Stimulated activated naive CD4-positive, alpha-beta T cell treated with Interleukin-2 at 50 U/mL for 16 hours (primary cell): ENCODE measurements around the gene PPIB.

Experiments used
- DNase-seq: peaks from one replicate; lab custom pipeline; 2025; lab: John Stamatoyannopoulos, UW

Gene PPIB

GRCh38 chr15:64162869-64163658, at the start of gene PPIB:
PPIB (minus strand) TSS chr15:64163022; CDS start chr15:64162986, 36 bp downstream.
- peak; percentile 98 for DNase-seq

GRCh38 chr15:64211696-64212095, 48.9 kb upstream of the PPIB start:
- no peak for DNase-seq

GRCh38 chr15:64210371-64210770, 47.5 kb upstream of the PPIB start:
- no peak for DNase-seq

DNA sequence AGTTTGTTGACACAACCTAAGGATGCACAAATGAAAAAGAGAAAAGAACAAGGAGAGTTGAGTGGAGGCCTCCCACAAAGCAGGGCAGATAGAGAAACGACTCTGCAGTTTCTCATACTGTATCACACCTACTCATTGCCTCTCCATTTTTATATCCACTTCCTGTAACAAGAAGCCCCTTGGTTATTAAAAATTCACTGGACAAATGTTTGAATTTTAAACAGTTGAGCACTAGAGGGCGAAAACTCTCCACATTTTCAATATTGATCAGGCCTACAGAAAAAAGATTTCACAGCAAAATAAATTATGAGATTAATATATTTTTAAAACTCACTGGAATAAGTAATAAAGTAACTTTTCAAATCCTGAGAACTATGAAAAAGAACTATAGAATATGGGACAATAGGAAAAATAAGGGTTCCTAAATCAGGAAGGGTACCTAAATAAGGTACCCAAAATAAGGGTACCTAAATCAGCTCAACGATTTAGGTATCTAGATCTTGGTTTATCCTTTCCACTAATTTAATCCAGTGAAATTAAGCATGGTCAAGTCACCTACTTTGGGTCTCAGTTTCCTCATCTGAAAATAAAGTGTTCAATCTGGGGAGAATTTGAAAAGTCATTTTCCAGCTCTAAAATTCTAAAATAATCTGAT, 47.0 kb upstream of the PPIB start:
- DNase-seq, result no peak

DNA sequence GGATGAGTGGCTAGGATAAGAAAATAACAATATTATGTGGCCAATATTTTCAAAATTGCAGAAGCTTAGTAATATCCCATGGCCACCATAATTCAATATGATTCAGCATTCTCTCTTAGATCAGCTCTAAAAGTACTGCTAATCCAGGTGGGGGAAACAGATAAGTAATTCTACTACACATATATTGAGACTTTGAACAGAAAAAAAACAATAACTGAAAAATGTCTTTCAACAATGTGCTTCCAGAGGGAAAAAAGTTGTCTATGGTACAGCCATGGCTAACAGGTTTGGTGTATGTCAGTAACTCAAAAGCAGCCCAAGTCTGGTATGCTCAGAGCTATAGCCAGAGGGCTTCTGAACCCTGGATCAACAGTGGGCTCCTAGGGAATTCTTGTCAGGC, 42.4 kb upstream of the PPIB start:
- no peak for DNase-seq

DNA sequence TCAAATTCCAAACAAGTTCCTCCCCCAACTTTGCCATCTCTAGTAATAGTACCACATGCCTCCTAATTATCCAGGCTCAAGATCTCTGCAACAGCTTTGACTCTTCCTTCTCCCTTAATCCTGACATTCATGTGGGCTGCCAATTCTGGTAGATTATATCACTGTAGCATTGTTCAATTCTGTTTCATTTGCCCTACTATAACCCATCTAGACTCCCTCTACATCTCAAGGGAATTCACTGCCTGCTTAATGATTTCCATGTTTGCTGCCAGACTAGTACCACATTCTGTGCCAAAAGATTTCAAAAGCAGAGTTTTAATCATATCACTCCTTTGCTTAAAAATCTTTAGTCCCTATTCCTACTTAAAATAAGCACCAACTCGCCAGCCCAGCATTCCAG, 34.6 kb upstream of the PPIB start:
- DNase-seq, result no peak

DNA sequence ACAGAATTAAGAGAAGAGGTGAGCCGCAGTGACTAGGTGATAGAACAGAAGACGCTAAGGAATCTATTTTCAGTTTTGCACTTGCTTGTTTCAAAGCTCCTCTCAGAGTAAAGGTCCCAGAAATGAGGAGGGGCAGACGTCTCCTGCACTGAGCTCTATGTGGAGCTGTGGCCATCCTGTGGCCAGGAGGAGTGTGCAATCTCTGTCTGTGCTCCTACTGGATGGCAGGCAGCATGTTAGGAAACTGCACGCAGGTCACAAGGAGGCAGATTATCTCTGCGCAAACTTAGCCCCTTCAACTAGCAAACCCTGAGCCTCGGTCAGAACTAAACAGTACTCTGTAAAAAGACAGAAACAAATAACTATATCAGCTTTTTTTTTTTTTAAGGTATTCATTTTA, 31.1 kb upstream of the PPIB start:
- DNase-seq, result no peak

GRCh38 chr15:64191971-64192830, 29.4 kb upstream of the PPIB start:
- no peak for DNase-seq

DNA sequence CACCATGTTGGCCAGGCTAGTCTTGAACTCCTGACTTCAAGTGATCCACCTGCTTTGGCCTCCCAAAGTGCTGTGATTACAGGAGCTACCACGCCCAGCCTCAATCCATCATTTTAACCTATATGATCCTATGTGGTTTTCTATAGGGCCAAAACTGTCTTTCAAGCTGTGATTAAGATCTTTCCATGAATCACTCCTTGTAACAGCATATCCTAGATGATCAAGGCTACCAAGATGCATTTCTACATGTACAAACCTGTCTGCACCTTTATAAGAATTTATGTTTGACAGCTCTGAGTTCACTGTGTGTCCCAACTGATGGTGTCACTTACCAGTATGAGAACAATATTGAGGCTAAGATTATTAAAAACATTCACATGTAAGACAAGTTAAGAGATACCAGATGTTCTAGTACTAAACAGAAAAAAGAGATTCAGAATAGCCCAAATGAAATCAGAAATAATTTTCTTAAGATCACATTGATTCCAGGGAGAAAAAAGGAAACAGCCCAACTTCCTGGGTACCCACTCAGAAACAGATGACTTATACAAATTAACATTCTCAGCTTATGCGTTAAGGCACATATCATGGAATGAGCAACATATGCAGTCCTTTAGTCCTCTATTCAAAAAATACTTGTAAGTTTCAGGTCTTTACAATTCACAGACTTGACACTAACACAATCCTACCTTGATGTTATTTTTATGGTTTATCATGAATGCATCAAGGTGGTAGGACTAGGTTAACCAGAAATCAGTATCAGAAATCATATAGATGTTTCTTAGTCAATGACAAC, 24.8 kb upstream of the PPIB start:
- DNase-seq, result no peak

- no peak for DNase-seq
Measured at GRCh38 chr15:64185146-64185911, 22.5 kb upstream of the PPIB start.

- DNase-seq, result no peak
Measured at GRCh38 chr15:64182859-64183370, 20.1 kb upstream of the PPIB start.

GRCh38 chr15:64180235-64180824, 17.5 kb upstream of the PPIB start:
- no peak for DNase-seq

DNA sequence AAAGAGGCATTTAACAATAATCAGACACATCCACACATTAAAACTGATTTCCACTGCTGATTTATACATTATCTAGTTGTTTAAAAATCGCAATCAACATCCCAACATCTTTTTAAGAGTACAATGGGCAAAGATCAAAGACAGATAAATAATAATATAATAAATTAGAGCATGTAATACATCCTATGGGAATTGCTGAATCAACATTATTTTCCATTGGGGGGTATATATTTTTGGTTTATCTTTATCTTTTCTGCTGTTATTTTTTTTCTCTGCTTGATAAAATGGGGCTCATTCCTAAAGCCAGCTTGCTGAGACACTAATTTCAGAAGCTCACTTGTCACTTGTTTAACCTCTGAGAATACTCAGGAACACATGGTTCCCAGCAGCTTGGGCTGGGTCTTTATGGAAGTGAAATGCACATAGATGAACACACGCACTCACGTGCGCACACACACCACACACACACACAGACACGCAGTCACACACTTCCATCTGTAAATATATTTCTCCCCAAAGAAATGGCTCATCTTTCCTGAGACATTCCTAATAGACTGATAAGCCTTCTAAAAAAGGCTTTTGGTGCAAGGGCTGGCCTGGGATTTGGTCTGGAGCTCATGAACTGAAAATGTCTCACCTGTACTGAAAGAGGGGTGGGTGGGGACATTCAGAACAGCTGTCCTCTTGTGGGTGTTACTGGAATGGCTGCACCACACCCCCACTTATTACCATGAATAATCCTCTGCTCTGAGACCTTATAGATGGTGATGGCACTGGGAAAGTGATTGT, 3.5 kb upstream of the PPIB start:
- DNase-seq, result no peak

- no peak for DNase-seq
Measured at GRCh38 chr15:64164436-64164835, 1.6 kb upstream of the PPIB start.

- no peak for DNase-seq
Measured at GRCh38 chr15:64163659-64164362, 989 bp upstream of the PPIB start.

DNA sequence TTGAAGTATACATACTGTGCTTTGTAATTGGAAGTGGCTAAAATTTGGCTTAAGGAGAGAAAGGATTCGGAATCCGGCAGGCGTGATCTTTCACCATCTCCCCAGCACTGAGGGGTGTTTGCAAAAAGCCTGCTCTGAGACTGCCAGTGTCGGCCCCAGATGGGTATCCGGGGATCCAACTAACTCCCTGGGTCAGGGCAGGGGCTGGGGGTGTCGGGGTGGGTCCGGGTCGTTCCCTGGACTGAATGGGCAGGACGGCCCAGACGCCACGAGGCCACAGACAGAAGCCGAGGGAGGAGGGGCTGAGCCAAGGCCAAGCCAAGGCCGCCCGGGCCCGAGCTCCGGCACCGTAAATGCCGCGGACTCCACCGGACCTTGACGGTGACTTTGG, 349 bp downstream of the PPIB start:
- DNase-seq, result no peak

- no peak for DNase-seq
Measured at GRCh38 chr15:64161688-64162477, 939 bp downstream of the PPIB start.
